MM.1S (cell line): ENCODE results near the gene TSHZ2.

ENCODE experiments used
- CTCF ChIP-seq: fragments of 300-600 bp; sonication (generic); IDR thresholded peaks from 2 replicates; pipeline ENCODE4 v1.5.1; 2016; ENCODE audit warnings: antibody characterized with exemption, low read length, mixed read lengths
- EZH2 ChIP-seq: fragments of 300-600 bp; sonication (generic); optimal IDR thresholded peaks from 2 replicates; pipeline ENCODE3; 2017; ENCODE audit warnings: low read depth, mild to moderate bottlenecking, antibody characterized with exemption, low read length, mixed read lengths

- TF ChIP-seq CTCF (no peak), EZH2 (no peak)
These were observed 358.5 kb downstream of the TSHZ2 start for GRCh38 chr20:53330601-53331140.
